B cell (primary cell): ENCODE data around the gene TRPM1. TPM values are rescaled to one million over a fixed set of nuclear protein-coding genes. Genes with fewer than 3 reads are reported as not detected.

Experiments
- ATAC-seq: fragments of 200-7000 bp; cut with Tn5 transposase; one replicate; pipeline ENCODE4 v1.10.0; 2021; ENCODE audit warnings: low read depth, mild to moderate bottlenecking, moderate number of reproducible peaks, moderate library complexity
- CTCF ChIA-PET: fragments of 350-600 bp; sonication (Branson Sonifier 250); formaldehyde crosslinking; loops from one replicate; lab custom pipeline; 2021; ENCODE audit warnings: antibody characterized with exemption, inconsistent platforms; lab: Charles Lee
- POLR2A ChIA-PET: fragments of 350-600 bp; sonication (Branson Sonifier 250); formaldehyde crosslinking; loops from one replicate; lab custom pipeline; 2021; ENCODE audit warnings: antibody characterized with exemption; lab: Charles Lee
- DNase-seq: peaks from one replicate; pipeline ENCODE4 v3.0.0; 2013
- H2AFZ ChIP-seq: 2 replicates; pipeline ENCODE4 v1.6.1; 2012; ENCODE audit warnings: mild to moderate bottlenecking, low read depth, low read length; ENCODE audit not compliant: insufficient read depth, poor library complexity, severe bottlenecking
- H3K27ac ChIP-seq, 2 donors: 1 replicate in 1 of 2; 2 replicates in 1 of 2; pipeline ENCODE4 v1.5.1; 2012 to 2013; ENCODE audit warnings: low read length in 2 of 2, mild to moderate bottlenecking in 2 of 2, moderate library complexity in 1 of 2
- H3K27me3 ChIP-seq, 4 experiments: fragments of 200-600 bp in 1 of 4; sonication (generic) in 1 of 4; replicated peaks in 1 of 4; 1 replicate in 2 of 4; 2 replicates in 2 of 4; pipeline versions ENCODE4 v1.6.1 to v1.7.0; 2013 to 2016; ENCODE audit warnings: low read length in 3 of 4, mild to moderate bottlenecking in 2 of 4, mixed read lengths in 1 of 4, moderate library complexity in 1 of 4; ENCODE audit not compliant: insufficient read depth in 4 of 4, control insufficient read depth in 3 of 4; ENCODE audit errors: control extremely low read depth in 1 of 4
- H3K36me3 ChIP-seq, 2 experiments: replicated peaks in 1 of 2; 1 replicate in 1 of 2; 2 replicates in 1 of 2; pipeline versions ENCODE4 v1.6.1 to v1.7.1; 2013; ENCODE audit warnings: low read length in 1 of 2; ENCODE audit not compliant: insufficient read depth in 2 of 2, control insufficient read depth in 1 of 2; ENCODE audit errors: control extremely low read depth in 1 of 2, extremely low read depth in 1 of 2
- H3K4me1 ChIP-seq, 2 donors: fragments of 200-600 bp in 1 of 2; sonication (generic) in 1 of 2; 1 replicate in 1 of 2; 2 replicates in 1 of 2; pipeline versions ENCODE4 v1.5.1 to v1.6.1; 2013 to 2017; ENCODE audit warnings: low read length in 2 of 2; ENCODE audit not compliant: control insufficient read depth in 2 of 2, insufficient read depth in 2 of 2
- H3K4me2 ChIP-seq: replicated peaks from 2 replicates; pipeline ENCODE3; 2012; ENCODE audit warnings: mild to moderate bottlenecking, low read depth, low read length; ENCODE audit not compliant: poor library complexity, severe bottlenecking
- H3K4me3 ChIP-seq, 5 experiments: fragments of 200-600 bp in 1 of 5; sonication (generic) in 1 of 5; 1 replicate in 3 of 5; 2 replicates in 2 of 5; pipeline versions ENCODE4 v1.5.1 to v1.7.0; 2011 to 2016; ENCODE audit warnings: low read length in 4 of 5, mild to moderate bottlenecking in 4 of 5, low read depth in 2 of 5, control low read depth in 1 of 5, moderate library complexity in 1 of 5; ENCODE audit not compliant: insufficient read depth in 1 of 5; ENCODE audit errors: control extremely low read depth in 1 of 5, extremely low read depth in 1 of 5
- H3K79me2 ChIP-seq: fragments of 200-600 bp; sonication (generic); one replicate; pipeline ENCODE4 v1.6.0; 2016; ENCODE audit warnings: low read length; ENCODE audit not compliant: control insufficient read depth, insufficient read depth
- H3K9ac ChIP-seq: fragments of 200-600 bp; sonication (generic); 2 replicates; pipeline ENCODE4 v1.6.1; 2017; ENCODE audit warnings: mild to moderate bottlenecking, low read length, moderate library complexity
- H3K9me3 ChIP-seq, 3 donors: one replicate each; pipeline versions ENCODE4 v1.6.1 to v1.7.1; 2013; ENCODE audit warnings: low read length in 2 of 3; ENCODE audit not compliant: control insufficient read depth in 2 of 3, insufficient read depth in 1 of 3; ENCODE audit errors: control extremely low read depth in 1 of 3
- H4K20me1 ChIP-seq: 2 replicates; pipeline ENCODE4 v1.6.0; 2012; ENCODE audit warnings: mild to moderate bottlenecking, low read length; ENCODE audit not compliant: insufficient read depth, control insufficient read depth, poor library complexity, severe bottlenecking
- H3K27ac Mint-ChIP-seq: one replicate; pipeline ENCODE4 v1.8.0; 2021; ENCODE audit warnings: mixed read lengths
- H3K27me3 Mint-ChIP-seq: one replicate; pipeline ENCODE4 v1.8.0; 2021; ENCODE audit warnings: mixed read lengths
- H3K4me1 Mint-ChIP-seq: one replicate; pipeline ENCODE4 v1.8.0; 2021; ENCODE audit warnings: mixed read lengths
- H3K4me3 Mint-ChIP-seq: one replicate; pipeline ENCODE4 v1.8.0; 2021; ENCODE audit warnings: mixed read lengths
- H3K9me3 Mint-ChIP-seq: one replicate; pipeline ENCODE4 v1.8.0; 2022; ENCODE audit warnings: mixed read lengths; ENCODE audit not compliant: insufficient read depth
- EZH2 ChIP-seq: IDR thresholded peaks from 2 replicates; pipeline ENCODE4 v1.6.1; 2012; ENCODE audit warnings: borderline replicate concordance, low read depth, mild to moderate bottlenecking, moderate library complexity, low read length; ENCODE audit not compliant: insufficient read depth, poor library complexity, severe bottlenecking
- WGBS: methylation state at CpG from one replicate; pipeline ENCODE4 v1.1.5; 2013; ENCODE audit warnings: missing lambda C conversion rate; ENCODE audit not compliant: insufficient coverage; 5-methylcytosine and 5-hydroxymethylcytosine counted together
- intact Hi-C: fragments of 100-400 bp; cut with micrococcal nuclease; formaldehyde crosslinking; loops from one replicate; pipeline ENCODE4 v1.10.0; 2022
- polyA plus RNA-seq: library from polyadenylated mRNA; depleted of rRNA; stranded (reverse); fragments of >200 nt; gene quantifications from 2 replicates; pipeline ENCODE4 v1.2.3, GENCODE V29; 2012
- total RNA-seq, 2 donors: library from RNA; stranded (reverse); fragments of 120-200 nt in 1 of 2; gene quantifications; 1 replicate in 1 of 2; 2 replicates in 1 of 2; pipeline versions ENCODE4 v1.2.3 to v1.2.4, GENCODE V29; 2013 to 2022
- TF ChIP-seq, protein P1 (sequence below): fragments of 200-600 bp; IDR thresholded peaks from one replicate; pipeline ENCODE4 v1.8.0; 2022; ENCODE audit warnings: antibody characterized with exemption, mild to moderate bottlenecking

The TRPM1 gene
- total and polyA plus RNA-seq, 2 donors (not counting 1 experiment from before 2014, with no cell fraction given) = 0.07 TPM; not detected in 1

DNA sequence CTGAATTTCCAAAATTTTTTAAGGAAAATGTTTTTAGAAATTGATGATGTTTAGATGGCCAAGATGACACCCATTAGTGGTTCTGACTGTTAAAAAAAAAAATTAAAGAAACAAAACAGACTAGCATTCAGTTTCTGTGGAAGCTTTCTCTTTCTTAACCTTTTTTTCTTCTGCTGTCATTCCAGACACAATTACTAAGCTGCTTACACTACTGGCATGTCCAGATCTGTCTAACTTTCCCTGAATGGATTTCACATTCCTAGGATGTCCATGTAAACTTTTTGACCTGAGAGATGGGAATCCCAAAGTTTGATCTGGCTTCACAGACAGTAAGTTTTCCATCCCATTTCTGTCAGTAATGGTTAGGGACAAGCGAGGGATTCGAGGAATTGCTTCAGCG is 99.8 kb downstream of the TRPM1 start:
- no peak overlapping the region for H3K4me3 Mint-ChIP-seq
- Histone ChIP-seq H2AFZ (no peak overlapping the region), H3K27ac (no peak overlapping the region), H3K4me2 (no peak overlapping the region), H3K36me3 (no peaks in the 10 kb centered on the region), H3K4me3 (no peak overlapping the region), H3K4me1 (peaks cover 46% of the 10 kb centered on the region in 2 donors), H3K79me2 (no peaks in the 10 kb centered on the region), H3K9ac (no peak overlapping the region), H4K20me1 (no peaks in the 10 kb centered on the region), H3K27me3 (no peaks in the 10 kb centered on the region), H3K9me3 (peaks cover 0 to 3% (median 0%) of the 10 kb centered on the region in 3 donors)
- 100% methylated on average over 1 of the region's 3 CpGs for WGBS
- DNase-seq = no peak
- no peak for ATAC-seq
- H3K27ac Mint-ChIP-seq = no peak overlapping the region
- H3K27me3 Mint-ChIP-seq = no peaks in the 10 kb centered on the region
- intact Hi-C loops = loop anchor here (5.0 to 10.0 kb wide), 3 partner anchors 51 to 363 kb away; no protein-coding TSS in a partner anchor
- ChIA-PET CTCF (interaction anchor here (2.6 kb wide), 1 partner anchor 10 kb away, joined by 10 read pairs; the partner anchor contains the start of gene MTMR10), POLR2A (interaction anchor here (3.5 kb wide), 1 partner anchor 10 kb away, joined by 15 read pairs; the partner anchor contains the start of gene MTMR10)
- H3K9me3 Mint-ChIP-seq = no peaks in the 10 kb centered on the region
- peaks cover 64% of the 10 kb centered on the region for H3K4me1 Mint-ChIP-seq
- TF ChIP-seq EZH2 = no peak
- TF ChIP-seq, protein P1, sequence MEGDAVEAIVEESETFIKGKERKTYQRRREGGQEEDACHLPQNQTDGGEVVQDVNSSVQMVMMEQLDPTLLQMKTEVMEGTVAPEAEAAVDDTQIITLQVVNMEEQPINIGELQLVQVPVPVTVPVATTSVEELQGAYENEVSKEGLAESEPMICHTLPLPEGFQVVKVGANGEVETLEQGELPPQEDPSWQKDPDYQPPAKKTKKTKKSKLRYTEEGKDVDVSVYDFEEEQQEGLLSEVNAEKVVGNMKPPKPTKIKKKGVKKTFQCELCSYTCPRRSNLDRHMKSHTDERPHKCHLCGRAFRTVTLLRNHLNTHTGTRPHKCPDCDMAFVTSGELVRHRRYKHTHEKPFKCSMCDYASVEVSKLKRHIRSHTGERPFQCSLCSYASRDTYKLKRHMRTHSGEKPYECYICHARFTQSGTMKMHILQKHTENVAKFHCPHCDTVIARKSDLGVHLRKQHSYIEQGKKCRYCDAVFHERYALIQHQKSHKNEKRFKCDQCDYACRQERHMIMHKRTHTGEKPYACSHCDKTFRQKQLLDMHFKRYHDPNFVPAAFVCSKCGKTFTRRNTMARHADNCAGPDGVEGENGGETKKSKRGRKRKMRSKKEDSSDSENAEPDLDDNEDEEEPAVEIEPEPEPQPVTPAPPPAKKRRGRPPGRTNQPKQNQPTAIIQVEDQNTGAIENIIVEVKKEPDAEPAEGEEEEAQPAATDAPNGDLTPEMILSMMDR = no peak

DNA sequence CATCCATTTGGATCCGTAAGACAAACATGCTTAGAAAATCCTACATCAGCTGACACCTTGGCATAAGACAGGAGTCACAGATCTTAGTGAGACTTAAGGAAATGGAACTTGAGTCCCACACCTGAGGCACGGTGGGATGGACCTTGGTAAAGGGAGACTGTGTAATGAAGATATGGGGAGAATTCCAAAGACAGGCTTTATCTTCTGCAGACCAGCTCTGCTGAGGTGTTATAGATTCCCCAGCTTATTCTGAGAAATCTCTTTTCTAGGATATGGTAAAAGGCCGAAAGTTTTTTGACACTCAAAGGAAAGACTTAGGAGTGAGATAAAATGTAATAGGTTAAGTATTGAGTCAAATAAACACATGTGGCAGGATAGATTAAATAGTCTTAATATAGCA is 101.8 kb downstream of the TRPM1 start:
- Histone ChIP-seq H2AFZ (no peak overlapping the region), H3K36me3 (no peaks in the 10 kb centered on the region), H3K4me2 (no peak overlapping the region), H3K4me3 (no peak overlapping the region), H3K79me2 (no peaks in the 10 kb centered on the region), H3K4me1 (peaks cover 27 to 31% of the 10 kb centered on the region in 2 donors), H3K27me3 (no peaks in the 10 kb centered on the region), H3K27ac (no peak overlapping the region), H3K9ac (no peak overlapping the region), H3K9me3 (peaks cover 0 to 3% (median 0%) of the 10 kb centered on the region in 3 donors), H4K20me1 (no peaks in the 10 kb centered on the region)
- TF ChIP-seq EZH2 = no peak
- TF ChIP-seq, protein P1 = no peak
- ChIA-PET CTCF (no interaction called here), POLR2A (interaction anchor here (0.5 kb wide), 1 partner anchor 15 kb away, joined by 4 read pairs; no protein-coding TSS in a partner anchor)
- Mint-ChIP-seq H3K27ac (no peak overlapping the region), H3K27me3 (no peaks in the 10 kb centered on the region), H3K9me3 (no peaks in the 10 kb centered on the region), H3K4me1 (peaks cover 48% of the 10 kb centered on the region), H3K4me3 (no peak overlapping the region)
- ATAC-seq (no peak), DNase-seq (no peak)
- intact Hi-C loops = loop anchor here (5.0 to 10.0 kb wide), 3 partner anchors 53 to 365 kb away; no protein-coding TSS in a partner anchor
- 100% methylated on average over 1 of the region's 3 CpGs for WGBS
